CD1c-positive myeloid dendritic cell (primary cell): ENCODE data around the gene TBKBP1.

Experiments used
- DNase-seq: peaks from one replicate; pipeline ENCODE4 v3.0.0-alpha.2; 2016; ENCODE audit errors: extremely low spot score

TBKBP1 gene

DNA sequence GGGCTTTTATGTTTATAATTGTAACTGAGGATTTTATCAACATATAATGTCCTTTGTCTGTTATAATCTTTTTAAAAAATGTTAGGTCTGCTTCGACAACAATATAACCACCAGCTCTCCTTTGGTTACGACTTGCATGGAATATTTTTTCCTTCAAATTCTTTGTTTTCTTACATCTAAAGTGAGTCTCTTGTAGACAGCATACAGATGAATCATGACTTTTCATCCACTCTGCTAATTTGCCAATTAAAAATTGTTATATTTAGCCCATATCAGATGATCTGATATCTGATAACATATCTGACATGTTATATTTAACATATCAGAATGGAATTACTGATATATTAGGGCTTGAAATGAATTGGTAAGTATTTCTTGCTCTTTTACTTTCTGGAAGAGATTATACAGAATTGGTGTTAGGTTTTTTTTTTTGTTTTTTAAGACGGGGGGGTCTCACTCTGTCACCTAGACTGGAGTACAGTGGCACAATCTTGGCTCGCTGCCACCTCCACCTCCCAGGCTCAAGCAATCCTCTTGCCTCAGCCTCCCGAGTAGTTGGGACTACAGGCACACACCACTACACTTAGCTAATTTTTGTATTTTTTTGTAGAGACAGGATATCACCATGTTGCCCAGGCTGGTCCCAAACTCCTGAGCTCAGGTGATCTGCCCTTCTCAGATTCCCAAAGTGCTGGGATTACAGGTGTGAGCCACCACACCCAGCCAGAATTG lies 66.6 kb downstream of the TBKBP1 start:
- DNase-seq, result no peak
